WTC11 (cell line): ENCODE measurements around the gene EHD3. TPM values are rescaled to one million over a fixed set of nuclear protein-coding genes. Genes with fewer than 3 reads are reported as not detected.

Experiments
- ATAC-seq: fragments of 200-7000 bp; cut with Tn5 transposase; 2 replicates; pipeline ENCODE4 v1.10.0; 2021; ENCODE audit warnings: mild to moderate bottlenecking, moderate library complexity
- CTCF ChIA-PET: fragments of 300-600 bp; sonication (Branson Sonifier 250); formaldehyde crosslinking; loops from one replicate; lab custom pipeline; 2021; ENCODE audit warnings: antibody characterized with exemption; lab: Charles Lee
- POLR2A ChIA-PET: fragments of 350-600 bp; sonication (Branson Sonifier 250); formaldehyde crosslinking; loops from one replicate; lab custom pipeline; 2021; ENCODE audit warnings: antibody characterized with exemption; lab: Charles Lee
- DNase-seq: peaks from one replicate; pipeline ENCODE4 v3.0.0; 2021; ENCODE audit warnings: low spot score
- H3K27ac Mint-ChIP-seq: 2 replicates; pipeline ENCODE4 v1.8.0; 2021; ENCODE audit warnings: mixed read lengths
- H3K27me3 Mint-ChIP-seq: 2 replicates; pipeline ENCODE4 v1.8.0; 2021; ENCODE audit warnings: low read depth, mild to moderate bottlenecking, moderate library complexity, mixed read lengths
- H3K36me3 Mint-ChIP-seq: 2 replicates; pipeline ENCODE4 v1.8.0; 2021; ENCODE audit warnings: mixed read lengths
- H3K4me1 Mint-ChIP-seq: 2 replicates; pipeline ENCODE4 v1.8.0; 2022; ENCODE audit warnings: mixed read lengths
- H3K4me3 Mint-ChIP-seq: 2 replicates; pipeline ENCODE4 v1.8.0; 2021; ENCODE audit warnings: mild to moderate bottlenecking, moderate library complexity, mixed read lengths
- H3K9me3 Mint-ChIP-seq: 2 replicates; pipeline ENCODE4 v1.8.0; 2021; ENCODE audit warnings: mixed read lengths
- CREB1 ChIP-seq: sonication (generic); formaldehyde crosslinking; IDR thresholded peaks from 2 replicates; pipeline ENCODE4 v1.8.0; 2023; ENCODE audit warnings: mild to moderate bottlenecking, missing genetic modification reagents
- CREM ChIP-seq: sonication (generic); formaldehyde crosslinking; IDR thresholded peaks from 2 replicates; pipeline ENCODE4 v1.8.1; 2022; ENCODE audit warnings: mild to moderate bottlenecking, missing genetic modification reagents, moderate library complexity
- ELF4 ChIP-seq: sonication (generic); formaldehyde crosslinking; IDR thresholded peaks from 2 replicates; pipeline ENCODE4 v1.8.1; 2022; ENCODE audit warnings: low read depth, mild to moderate bottlenecking, moderate library complexity, missing genetic modification reagents
- ESRRA ChIP-seq: sonication (generic); formaldehyde crosslinking; IDR thresholded peaks from 2 replicates; pipeline ENCODE4 v1.8.1; 2022; ENCODE audit warnings: mild to moderate bottlenecking, missing genetic modification reagents, borderline replicate concordance
- FOXJ3 ChIP-seq: sonication (generic); formaldehyde crosslinking; IDR thresholded peaks from 2 replicates; pipeline ENCODE4 v1.9.0; 2021; ENCODE audit warnings: missing genetic modification reagents, mild to moderate bottlenecking, borderline replicate concordance
- GTF2I ChIP-seq: fragments of 250-450 bp; sonication (Bioruptor Pico); conservative IDR thresholded peaks from 2 replicates; pipeline ENCODE4 v1.4.0; 2021; ENCODE audit warnings: mild to moderate bottlenecking
- HMGA2 ChIP-seq: fragments of 250-450 bp; sonication (Bioruptor Pico); IDR thresholded peaks from 2 replicates; pipeline ENCODE4 v1.4.0; 2021; ENCODE audit warnings: mild to moderate bottlenecking, moderate library complexity
- KAT7 ChIP-seq: sonication (generic); formaldehyde crosslinking; IDR thresholded peaks from 2 replicates; pipeline ENCODE4 v1.8.1; 2023; ENCODE audit warnings: missing genetic modification reagents, mild to moderate bottlenecking, borderline replicate concordance
- NFATC4 ChIP-seq: fragments of 250-450 bp; sonication (Bioruptor Pico); IDR thresholded peaks from 2 replicates; pipeline ENCODE4 v1.9.0; 2021; ENCODE audit warnings: mild to moderate bottlenecking
- NR1H2 ChIP-seq: sonication (generic); formaldehyde crosslinking; IDR thresholded peaks from 2 replicates; pipeline ENCODE4 v1.9.0; 2021; ENCODE audit warnings: mild to moderate bottlenecking, moderate library complexity, missing genetic modification reagents
- OVOL2 ChIP-seq: fragments of 250-450 bp; sonication (Bioruptor Pico); IDR thresholded peaks from 2 replicates; pipeline ENCODE4 v1.9.0; 2021; ENCODE audit warnings: mild to moderate bottlenecking, borderline replicate concordance
- RELA ChIP-seq: sonication (generic); formaldehyde crosslinking; IDR thresholded peaks from 2 replicates; pipeline ENCODE4 v1.8.1; 2022; ENCODE audit warnings: missing genetic modification reagents, mild to moderate bottlenecking, borderline replicate concordance
- RORB ChIP-seq: fragments of 250-450 bp; sonication (Bioruptor Pico); IDR thresholded peaks from 2 replicates; pipeline ENCODE4 v1.9.0; 2021; ENCODE audit warnings: mild to moderate bottlenecking
- TEAD4 ChIP-seq: sonication (generic); formaldehyde crosslinking; IDR thresholded peaks from 2 replicates; pipeline ENCODE4 v1.8.0; 2022; ENCODE audit warnings: mild to moderate bottlenecking, missing genetic modification reagents
- ZNF121 ChIP-seq: sonication (generic); formaldehyde crosslinking; IDR thresholded peaks from 2 replicates; pipeline ENCODE4 v1.8.0; 2023; ENCODE audit warnings: missing genetic modification reagents
- ZNF423 ChIP-seq: fragments of 250-450 bp; sonication (Bioruptor Pico); IDR thresholded peaks from 2 replicates; pipeline ENCODE4 v2.1.2; 2022; ENCODE audit warnings: mild to moderate bottlenecking, moderate library complexity
- total RNA-seq: library from RNA; stranded (reverse); gene quantifications from 3 replicates; pipeline ENCODE4 v1.2.3, GENCODE V29; 2021
- TF ChIP-seq, protein P1 (sequence below): sonication (generic); formaldehyde crosslinking; IDR thresholded peaks from 2 replicates; pipeline ENCODE4 v1.8.1; 2022; ENCODE audit warnings: missing genetic modification reagents, borderline replicate concordance
- TF ChIP-seq, protein P2 (sequence below): fragments of 250-450 bp; sonication (Bioruptor Pico); IDR thresholded peaks from 2 replicates; pipeline ENCODE4 v1.9.0; 2021; ENCODE audit warnings: mild to moderate bottlenecking
- TF ChIP-seq, protein P3 (sequence below): sonication (generic); formaldehyde crosslinking; IDR thresholded peaks from 2 replicates; pipeline ENCODE4 v1.8.1; 2023; ENCODE audit warnings: mild to moderate bottlenecking, missing genetic modification reagents, moderate library complexity
- TF ChIP-seq, protein P4 (sequence below): sonication (generic); formaldehyde crosslinking; IDR thresholded peaks from 2 replicates; pipeline ENCODE4 v1.8.1; 2022; ENCODE audit warnings: mild to moderate bottlenecking, moderate library complexity, missing genetic modification reagents
- TF ChIP-seq, protein P5 (sequence below): sonication (generic); formaldehyde crosslinking; IDR thresholded peaks from 2 replicates; pipeline ENCODE4 v1.8.1; 2022; ENCODE audit warnings: low read depth, missing genetic modification reagents, borderline replicate concordance
- TF ChIP-seq, protein P6 (sequence below): fragments of 250-450 bp; sonication (Bioruptor Pico); IDR thresholded peaks from 2 replicates; pipeline ENCODE4 v1.8.0; 2021; ENCODE audit warnings: mild to moderate bottlenecking
- TF ChIP-seq, protein P7 (sequence below): sonication (generic); formaldehyde crosslinking; IDR thresholded peaks from 2 replicates; pipeline ENCODE4 v1.8.0; 2023; ENCODE audit warnings: mild to moderate bottlenecking, missing genetic modification reagents

Gene EHD3
- total RNA-seq, 1 experiment from 2014 or later: 10.0 TPM

GRCh38 chr2:31216734-31217133, 17.2 kb upstream of the EHD3 start (continued):
- no peak for TF ChIP-seq ESRRA

- DNase-seq: no peak
- Mint-ChIP-seq H3K27ac (no peak within 1 kb of the TSS), H3K4me1 (peaks cover 6% of the 10 kb centered on the region), H3K27me3 (no peaks in the 10 kb centered on the region), H3K36me3 (no peaks in the 10 kb centered on the region), H3K4me3 (no peak within 1 kb of the TSS), H3K9me3 (no peaks in the 10 kb centered on the region)
- ATAC-seq: no peak
- ChIA-PET POLR2A (no interaction called here), CTCF (interaction anchor here (1.2 kb wide), 1 partner anchor 16 kb away, joined by 6 read pairs; the partner anchor contains the start of gene EHD3)
- TF ChIP-seq ZNF121 (CRISPR knock-in tag) (no peak), RORB (CRISPR knock-in tag) (no peak), GTF2I (no peak), CREM (CRISPR knock-in tag) (no peak), OVOL2 (CRISPR knock-in tag) (no peak), RELA (CRISPR knock-in tag) (no peak), NR1H2 (no peak)
- TF ChIP-seq, protein P1, sequence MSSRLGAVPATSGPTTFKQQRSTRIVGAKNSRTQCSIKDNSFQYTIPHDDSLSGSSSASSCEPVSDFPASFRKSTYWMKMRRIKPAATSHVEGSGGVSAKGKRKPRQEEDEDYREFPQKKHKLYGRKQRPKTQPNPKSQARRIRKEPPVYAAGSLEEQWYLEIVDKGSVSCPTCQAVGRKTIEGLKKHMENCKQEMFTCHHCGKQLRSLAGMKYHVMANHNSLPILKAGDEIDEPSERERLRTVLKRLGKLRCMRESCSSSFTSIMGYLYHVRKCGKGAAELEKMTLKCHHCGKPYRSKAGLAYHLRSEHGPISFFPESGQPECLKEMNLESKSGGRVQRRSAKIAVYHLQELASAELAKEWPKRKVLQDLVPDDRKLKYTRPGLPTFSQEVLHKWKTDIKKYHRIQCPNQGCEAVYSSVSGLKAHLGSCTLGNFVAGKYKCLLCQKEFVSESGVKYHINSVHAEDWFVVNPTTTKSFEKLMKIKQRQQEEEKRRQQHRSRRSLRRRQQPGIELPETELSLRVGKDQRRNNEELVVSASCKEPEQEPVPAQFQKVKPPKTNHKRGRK (CRISPR knock-in tag): no peak
Measured at GRCh38 chr2:31217465-31218200, 16.3 kb upstream of the EHD3 start, which contains the start of gene CAPN14. CAPN14 (minus strand) TSS chr2:31217515; CDS start chr2:31205447, 12,068 bp downstream.

DNA sequence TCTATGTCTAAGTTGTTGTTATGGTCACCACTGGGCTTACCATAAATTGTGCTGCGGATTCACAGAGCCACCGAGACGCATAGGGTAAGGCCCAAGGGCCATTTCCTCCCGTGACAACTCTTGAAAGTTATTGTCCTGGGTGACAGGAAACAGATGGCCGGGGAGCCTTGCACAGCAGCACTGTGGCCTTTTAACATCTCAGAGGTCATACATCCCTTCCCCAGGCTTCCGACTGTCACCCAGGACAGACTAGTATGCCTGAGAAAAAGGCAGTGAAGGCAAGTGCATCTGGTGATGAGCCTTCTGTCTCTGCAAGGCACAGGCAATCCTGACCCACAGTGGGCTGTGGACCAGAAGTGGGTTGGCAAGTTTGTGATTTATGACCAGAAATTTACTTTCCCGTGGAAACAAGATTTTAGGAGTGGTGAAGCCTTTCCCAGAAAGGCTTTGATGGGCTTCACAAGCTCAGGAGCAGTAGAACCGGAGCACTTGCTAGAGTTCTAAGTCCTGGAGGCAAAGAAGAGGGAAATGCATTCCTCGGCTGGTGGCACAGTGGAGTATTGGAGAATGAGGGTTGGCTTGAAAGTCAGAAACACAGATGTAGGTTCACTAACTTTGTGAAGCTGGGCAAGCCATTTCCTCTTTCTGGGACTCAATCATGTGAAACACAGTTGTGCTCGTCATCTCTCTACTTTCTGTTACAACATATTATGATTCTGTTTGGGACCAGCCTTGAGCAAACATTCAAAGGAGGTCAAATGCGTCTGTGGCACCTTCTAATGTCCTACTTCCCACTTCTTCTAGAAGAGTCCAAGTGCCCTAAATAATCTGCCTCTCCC, 14.6 kb upstream of the EHD3 start:
- POLR2A ChIA-PET: no interaction called here
- no peak for ATAC-seq
- Mint-ChIP-seq H3K27me3 (no peaks in the 10 kb centered on the region), H3K4me1 (peaks cover 6% of the 10 kb centered on the region), H3K27ac (no peak overlapping the region), H3K36me3 (no peaks in the 10 kb centered on the region), H3K9me3 (no peaks in the 10 kb centered on the region), H3K4me3 (no peak overlapping the region)
- CTCF ChIA-PET: no interaction called here
- DNase-seq: no peak
- TF ChIP-seq, protein P2, sequence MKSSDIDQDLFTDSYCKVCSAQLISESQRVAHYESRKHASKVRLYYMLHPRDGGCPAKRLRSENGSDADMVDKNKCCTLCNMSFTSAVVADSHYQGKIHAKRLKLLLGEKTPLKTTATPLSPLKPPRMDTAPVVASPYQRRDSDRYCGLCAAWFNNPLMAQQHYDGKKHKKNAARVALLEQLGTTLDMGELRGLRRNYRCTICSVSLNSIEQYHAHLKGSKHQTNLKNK (CRISPR knock-in tag): no peak
- no peak for TF ChIP-seq ZNF423 (CRISPR knock-in tag)
- TF ChIP-seq KAT7 (CRISPR knock-in tag): no peak
- TF ChIP-seq, protein P3, sequence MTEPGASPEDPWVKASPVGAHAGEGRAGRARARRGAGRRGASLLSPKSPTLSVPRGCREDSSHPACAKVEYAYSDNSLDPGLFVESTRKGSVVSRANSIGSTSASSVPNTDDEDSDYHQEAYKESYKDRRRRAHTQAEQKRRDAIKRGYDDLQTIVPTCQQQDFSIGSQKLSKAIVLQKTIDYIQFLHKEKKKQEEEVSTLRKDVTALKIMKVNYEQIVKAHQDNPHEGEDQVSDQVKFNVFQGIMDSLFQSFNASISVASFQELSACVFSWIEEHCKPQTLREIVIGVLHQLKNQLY (CRISPR knock-in tag): no peak
- TF ChIP-seq, protein P4, sequence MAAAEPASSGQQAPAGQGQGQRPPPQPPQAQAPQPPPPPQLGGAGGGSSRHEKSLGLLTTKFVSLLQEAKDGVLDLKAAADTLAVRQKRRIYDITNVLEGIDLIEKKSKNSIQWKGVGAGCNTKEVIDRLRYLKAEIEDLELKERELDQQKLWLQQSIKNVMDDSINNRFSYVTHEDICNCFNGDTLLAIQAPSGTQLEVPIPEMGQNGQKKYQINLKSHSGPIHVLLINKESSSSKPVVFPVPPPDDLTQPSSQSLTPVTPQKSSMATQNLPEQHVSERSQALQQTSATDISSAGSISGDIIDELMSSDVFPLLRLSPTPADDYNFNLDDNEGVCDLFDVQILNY: no peak
- TF ChIP-seq, protein P5, sequence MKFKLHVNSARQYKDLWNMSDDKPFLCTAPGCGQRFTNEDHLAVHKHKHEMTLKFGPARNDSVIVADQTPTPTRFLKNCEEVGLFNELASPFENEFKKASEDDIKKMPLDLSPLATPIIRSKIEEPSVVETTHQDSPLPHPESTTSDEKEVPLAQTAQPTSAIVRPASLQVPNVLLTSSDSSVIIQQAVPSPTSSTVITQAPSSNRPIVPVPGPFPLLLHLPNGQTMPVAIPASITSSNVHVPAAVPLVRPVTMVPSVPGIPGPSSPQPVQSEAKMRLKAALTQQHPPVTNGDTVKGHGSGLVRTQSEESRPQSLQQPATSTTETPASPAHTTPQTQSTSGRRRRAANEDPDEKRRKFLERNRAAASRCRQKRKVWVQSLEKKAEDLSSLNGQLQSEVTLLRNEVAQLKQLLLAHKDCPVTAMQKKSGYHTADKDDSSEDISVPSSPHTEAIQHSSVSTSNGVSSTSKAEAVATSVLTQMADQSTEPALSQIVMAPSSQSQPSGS (CRISPR knock-in tag): no peak
- no peak for TF ChIP-seq ELF4 (CRISPR knock-in tag)
- TF ChIP-seq, protein P6, sequence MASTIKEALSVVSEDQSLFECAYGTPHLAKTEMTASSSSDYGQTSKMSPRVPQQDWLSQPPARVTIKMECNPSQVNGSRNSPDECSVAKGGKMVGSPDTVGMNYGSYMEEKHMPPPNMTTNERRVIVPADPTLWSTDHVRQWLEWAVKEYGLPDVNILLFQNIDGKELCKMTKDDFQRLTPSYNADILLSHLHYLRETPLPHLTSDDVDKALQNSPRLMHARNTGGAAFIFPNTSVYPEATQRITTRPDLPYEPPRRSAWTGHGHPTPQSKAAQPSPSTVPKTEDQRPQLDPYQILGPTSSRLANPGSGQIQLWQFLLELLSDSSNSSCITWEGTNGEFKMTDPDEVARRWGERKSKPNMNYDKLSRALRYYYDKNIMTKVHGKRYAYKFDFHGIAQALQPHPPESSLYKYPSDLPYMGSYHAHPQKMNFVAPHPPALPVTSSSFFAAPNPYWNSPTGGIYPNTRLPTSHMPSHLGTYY (CRISPR knock-in tag): no peak
- TF ChIP-seq CREB1: no peak
- no peak for TF ChIP-seq GTF2I
- no peak for TF ChIP-seq RELA (CRISPR knock-in tag)
- TF ChIP-seq, protein P7, sequence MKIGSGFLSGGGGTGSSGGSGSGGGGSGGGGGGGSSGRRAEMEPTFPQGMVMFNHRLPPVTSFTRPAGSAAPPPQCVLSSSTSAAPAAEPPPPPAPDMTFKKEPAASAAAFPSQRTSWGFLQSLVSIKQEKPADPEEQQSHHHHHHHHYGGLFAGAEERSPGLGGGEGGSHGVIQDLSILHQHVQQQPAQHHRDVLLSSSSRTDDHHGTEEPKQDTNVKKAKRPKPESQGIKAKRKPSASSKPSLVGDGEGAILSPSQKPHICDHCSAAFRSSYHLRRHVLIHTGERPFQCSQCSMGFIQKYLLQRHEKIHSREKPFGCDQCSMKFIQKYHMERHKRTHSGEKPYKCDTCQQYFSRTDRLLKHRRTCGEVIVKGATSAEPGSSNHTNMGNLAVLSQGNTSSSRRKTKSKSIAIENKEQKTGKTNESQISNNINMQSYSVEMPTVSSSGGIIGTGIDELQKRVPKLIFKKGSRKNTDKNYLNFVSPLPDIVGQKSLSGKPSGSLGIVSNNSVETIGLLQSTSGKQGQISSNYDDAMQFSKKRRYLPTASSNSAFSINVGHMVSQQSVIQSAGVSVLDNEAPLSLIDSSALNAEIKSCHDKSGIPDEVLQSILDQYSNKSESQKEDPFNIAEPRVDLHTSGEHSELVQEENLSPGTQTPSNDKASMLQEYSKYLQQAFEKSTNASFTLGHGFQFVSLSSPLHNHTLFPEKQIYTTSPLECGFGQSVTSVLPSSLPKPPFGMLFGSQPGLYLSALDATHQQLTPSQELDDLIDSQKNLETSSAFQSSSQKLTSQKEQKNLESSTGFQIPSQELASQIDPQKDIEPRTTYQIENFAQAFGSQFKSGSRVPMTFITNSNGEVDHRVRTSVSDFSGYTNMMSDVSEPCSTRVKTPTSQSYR (CRISPR knock-in tag): no peak
- no peak for TF ChIP-seq HMGA2
- no peak for TF ChIP-seq TEAD4 (CRISPR knock-in tag)
- TF ChIP-seq FOXJ3 (CRISPR knock-in tag): no peak
- TF ChIP-seq NFATC4 (CRISPR knock-in tag): no peak
